Transverse colon (tissue), 4 donors: ENCODE results near the gene SSR4. TPM values are rescaled to one million over a fixed set of nuclear protein-coding genes. Genes with fewer than 3 reads are reported as not detected.

Experiments used
- DNase-seq: peaks from one replicate; pipeline ENCODE4 v3.0.0-alpha.2; 2019
- H3K27ac ChIP-seq, 4 donors: fragments of 200-600 bp; sonication (generic); 2 replicates each; pipeline ENCODE4 v1.5.1; 2016 to 2018; ENCODE audit warnings: inconsistent platforms in 4 of 4
- H3K27me3 ChIP-seq: fragments of 200-600 bp; sonication (generic); 2 replicates; pipeline ENCODE4 v1.5.1; 2017; ENCODE audit warnings: inconsistent platforms
- H3K36me3 ChIP-seq, 4 donors: fragments of 200-600 bp; sonication (generic); 2 replicates each; pipeline ENCODE4 v1.5.1; 2017 to 2019; ENCODE audit warnings: inconsistent platforms in 4 of 4
- H3K4me1 ChIP-seq, 4 donors: fragments of 200-600 bp; sonication (generic); 2 replicates each; pipeline ENCODE4 v1.5.1; 2017 to 2020; ENCODE audit warnings: inconsistent platforms in 4 of 4
- H3K4me3 ChIP-seq, 4 donors: fragments of 200-600 bp; sonication (generic); 1 replicate in 1 of 4; 2 replicates in 3 of 4; pipeline versions ENCODE4 v1.5.1 to v1.6.1; 2017 to 2019; ENCODE audit warnings: inconsistent platforms in 4 of 4
- H3K9me3 ChIP-seq, 2 donors: fragments of 200-600 bp; sonication (generic); 2 replicates each; pipeline ENCODE4 v1.5.1; 2017 to 2019; ENCODE audit warnings: inconsistent platforms in 2 of 2
- CTCF ChIP-seq, 5 experiments: fragments of 200-600 bp in 3 of 5; fragments of 450-650 bp in 2 of 5; sonication (generic) in 3 of 5; IDR thresholded peaks; 1 replicate in 2 of 5; 2 replicates in 3 of 5; pipeline ENCODE4 v1.5.1; 2016 to 2017; ENCODE audit warnings: antibody characterized with exemption in 5 of 5, inconsistent platforms in 3 of 5, mild to moderate bottlenecking in 2 of 5, moderate library complexity in 1 of 5
- EP300 ChIP-seq: sonication (generic); formaldehyde crosslinking; IDR thresholded peaks from one replicate; pipeline ENCODE4 v1.6.1; 2017; ENCODE audit warnings: antibody characterized with exemption, low read depth
- POLR2A ChIP-seq: fragments of 450-650 bp; IDR thresholded peaks from one replicate; pipeline ENCODE4 v1.6.1; 2016; ENCODE audit warnings: antibody characterized with exemption, mild to moderate bottlenecking, moderate library complexity
- POLR2AphosphoS5 ChIP-seq, 3 donors: sonication (generic); formaldehyde crosslinking; IDR thresholded peaks; one replicate each; pipeline ENCODE4 v1.6.1; 2016; ENCODE audit warnings: antibody characterized with exemption in 3 of 3
- WGBS, 2 donors: methylation state at CpG; one replicate each; pipeline ENCODE4 v1.1.5; 2018; ENCODE audit warnings: low coverage in 1 of 2; 5-methylcytosine and 5-hydroxymethylcytosine counted together
- in situ Hi-C, 4 donors: fragments of 200-750 bp; cut with MboI; loops; one replicate each; pipeline versions ENCODE4 v1.15.0 to v1.15.1; 2017; ENCODE audit warnings: low sequenced_read_pairs in 3 of 4, low pct_ligation_motif_present in 1 of 4, low pct_unique_long_range_greater_than_20kb in 1 of 4
- intact Hi-C: fragments of 100-400 bp; cut with DNase I; formaldehyde crosslinking; loops from one replicate; pipeline ENCODE4 v1.15.1; 2023; ENCODE audit warnings: low total_unique reads
- total RNA-seq, 4 donors: library from RNA; depleted of rRNA; stranded (reverse); fragments of >200 nt; gene quantifications; one replicate each; pipeline ENCODE4 v1.1.0, GENCODE V29; 2016

Gene SSR4
- total RNA-seq, 4 donors from 2014 or later = 16.1 to 165 (median 95.8) TPM

GRCh38 chrX:153779891-153780677 is 14.4 kb upstream of the SSR4 start:
- peak overlapping the region; percentile 64 to 80 (median 79) for H3K27ac ChIP-seq
- H3K36me3 ChIP-seq = no peaks in the 10 kb centered on the region
- no peaks in the 10 kb centered on the region for H3K9me3 ChIP-seq
- in situ Hi-C loops (loop anchor here in 1 of 4 donors (25.0 kb wide), 1 partner anchor 157 kb away; the partner anchor contains the start of genes ARHGAP4, NAA10 and RENBP), intact Hi-C loops (no loop called here)
- TF ChIP-seq POLR2AphosphoS5 (IDR thresholded peaks at IDR 0.05) (no peak), CTCF (IDR thresholded peaks at IDR 0.05) (no peak), POLR2A (no peak), EP300 (no peak)
- WGBS, 2 donors = 73% methylated on average over 15 of the region's 18 CpGs; no CpG with 5 or more reads in 1 of the 2 donors
- DNase-seq = no peak
- H3K27me3 ChIP-seq = peaks cover 3% of the 10 kb centered on the region
- H3K4me1 ChIP-seq = peaks cover 4 to 21% (median 11%) of the 10 kb centered on the region in 4 donors
- H3K4me3 ChIP-seq = no peak overlapping the region

GRCh38 chrX:153780678-153781427 is 13.6 kb upstream of the SSR4 start, which contains the start of gene SRPK3:
TSS of gene SRPK3 (plus strand) at chrX:153781041. CDS start at chrX:153781087, 46 bp downstream.
- peak within 1 kb of the TSS in 1 of 4 donors; percentile 13 for H3K4me3 ChIP-seq
- WGBS, 2 donors = 55% methylated on average over 5 of the region's 52 CpGs; no CpG with 5 or more reads in 1 of the 2 donors
- peaks cover 3% of the 10 kb centered on the region for H3K27me3 ChIP-seq
- intact Hi-C loops = no loop called here
- peak within 1 kb of the TSS; percentile 64 to 80 (median 79) for H3K27ac ChIP-seq
- no peak for DNase-seq
- H3K9me3 ChIP-seq = no peaks in the 10 kb centered on the region
- TF ChIP-seq CTCF (IDR thresholded peaks at IDR 0.05) (no peak), POLR2A (no peak)
- peaks cover 4 to 21% (median 11%) of the 10 kb centered on the region in 4 donors for H3K4me1 ChIP-seq
- no peaks in the 10 kb centered on the region for H3K36me3 ChIP-seq
- in situ Hi-C loops = loop anchor here in 1 of 4 donors (25.0 kb wide), 1 partner anchor 156 kb away; the partner anchor contains the start of genes ARHGAP4, NAA10 and RENBP

- Histone ChIP-seq H3K36me3 (no peaks in the 10 kb centered on the region), H3K4me3 (peak overlapping the region in 1 of 4 donors; percentile 13), H3K27ac (peak overlapping the region; percentile 64 to 80 (median 79)), H3K9me3 (no peaks in the 10 kb centered on the region), H3K27me3 (peaks cover 3% of the 10 kb centered on the region), H3K4me1 (peaks cover 4 to 21% (median 11%) of the 10 kb centered on the region in 4 donors)
- in situ Hi-C loops (loop anchor here in 1 of 4 donors (25.0 kb wide), 1 partner anchor 156 kb away; the partner anchor contains the start of genes ARHGAP4, NAA10 and RENBP), intact Hi-C loops (no loop called here)
- TF ChIP-seq POLR2A (no peak), POLR2AphosphoS5 (IDR thresholded peaks at IDR 0.05) (no peak), CTCF (IDR thresholded peaks at IDR 0.05) (no peak), EP300 (no peak)
- no peak for DNase-seq
- 68% methylated on average over 20 of the region's 24 CpGs; no CpG with 5 or more reads in 1 of the 2 donors for WGBS, 2 donors
Measured at GRCh38 chrX:153781428-153782047, 12.9 kb upstream of the SSR4 start.
